GM18508 (cell line): ENCODE data around the gene TNNI3K.

Experiments
- ATAC-seq: cut with Tn5 transposase; IDR thresholded peaks from one replicate; pipeline ENCODE4 v1.9.1; 2021; ENCODE audit warnings: moderate number of reproducible peaks; ENCODE audit not compliant: insufficient read depth, unreplicated experiment

TNNI3K gene

DNA sequence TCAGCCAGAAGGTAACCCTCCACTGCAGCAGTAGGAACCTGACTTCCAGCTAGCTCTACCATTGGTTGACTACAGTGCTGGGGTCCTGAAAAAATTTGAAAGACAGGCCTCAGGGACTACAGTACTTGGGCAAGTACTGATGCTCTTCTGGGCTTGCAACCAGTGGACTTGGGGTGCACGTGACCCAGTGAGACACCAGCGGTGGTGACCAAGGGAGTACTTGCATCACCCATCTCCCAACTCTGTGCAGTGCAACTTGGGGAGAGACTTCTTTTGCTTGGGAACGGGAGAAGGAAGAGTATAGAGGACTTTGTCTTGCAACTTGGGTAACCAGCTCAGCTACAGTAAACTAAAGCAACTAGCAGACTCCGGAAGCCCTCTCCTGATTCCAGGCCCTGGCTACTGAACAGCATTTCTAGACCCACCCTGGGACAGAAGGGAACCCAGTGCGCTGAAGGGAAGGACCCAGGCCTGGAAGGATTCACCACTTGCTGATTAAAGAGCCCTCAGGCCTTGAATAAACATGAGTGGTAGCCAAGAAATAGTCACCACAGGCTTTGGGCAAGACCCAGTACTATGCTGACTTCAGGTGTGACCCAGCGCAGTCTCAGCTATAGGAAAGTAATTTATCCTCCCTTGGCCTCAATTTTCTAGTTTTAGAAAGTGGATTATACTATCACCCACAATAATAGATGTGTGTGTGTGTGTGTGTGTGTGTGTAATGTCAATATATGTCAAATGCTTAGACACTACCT is 45.6 kb downstream of the TNNI3K start:
- no peak for ATAC-seq

DNA sequence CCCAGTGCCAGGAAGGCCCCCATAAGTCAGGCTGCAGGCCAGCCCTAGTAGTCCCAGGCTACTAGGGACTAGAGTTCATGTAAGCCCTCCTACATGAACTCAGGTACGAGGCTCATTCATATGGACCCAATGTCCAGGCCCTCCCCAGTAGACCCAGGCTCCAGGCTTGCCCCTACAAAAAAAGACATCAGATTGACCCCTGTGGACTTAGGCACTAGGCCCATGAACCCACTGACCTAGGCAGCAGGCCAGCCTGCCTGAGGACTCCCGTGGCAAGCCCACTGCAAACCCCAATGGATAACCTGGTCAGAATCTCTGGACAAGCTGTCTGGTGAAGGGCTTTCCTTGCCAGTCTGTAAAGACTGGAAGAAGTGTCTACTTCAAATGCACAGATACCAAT is 51.2 kb downstream of the TNNI3K start:
- ATAC-seq, result no peak

DNA sequence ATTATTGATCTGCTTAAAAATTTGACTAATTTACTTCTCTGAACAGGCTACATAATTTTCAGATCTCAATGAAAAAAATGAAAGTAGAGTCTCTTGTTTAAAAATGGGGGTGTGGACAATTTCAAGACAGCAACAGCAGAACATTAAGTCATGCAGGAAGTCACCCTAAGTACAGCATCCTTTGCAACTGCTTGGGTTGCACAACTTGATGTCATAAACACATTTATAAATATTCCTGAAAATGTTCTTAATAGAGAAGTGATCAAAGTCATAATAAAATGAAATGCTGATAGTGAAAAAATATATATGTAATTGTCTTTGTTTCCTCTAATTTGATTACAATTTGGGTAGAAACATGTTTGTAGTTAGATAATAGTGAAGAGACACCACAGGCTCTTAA is 79.3 kb downstream of the TNNI3K start:
- no peak for ATAC-seq

DNA sequence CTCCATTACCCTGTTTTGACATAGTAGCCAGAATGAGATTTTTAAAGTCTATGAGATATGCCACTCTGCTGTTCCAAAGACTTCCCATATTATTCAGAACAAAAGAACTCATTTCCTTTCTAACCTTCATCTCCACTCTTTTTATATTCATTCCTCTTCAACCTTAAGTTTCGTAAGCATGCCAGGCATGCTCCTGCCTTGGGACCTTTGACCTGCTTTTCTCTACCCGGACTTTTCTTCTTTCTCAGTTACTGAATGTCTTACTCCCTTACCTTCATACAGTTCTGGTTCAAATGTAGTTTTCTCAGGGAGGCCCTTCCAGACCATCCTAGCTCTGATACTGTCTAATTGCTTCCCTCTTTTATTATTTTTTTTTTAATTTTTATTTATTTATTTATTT is 81.1 kb downstream of the TNNI3K start:
- ATAC-seq, result no peak

DNA sequence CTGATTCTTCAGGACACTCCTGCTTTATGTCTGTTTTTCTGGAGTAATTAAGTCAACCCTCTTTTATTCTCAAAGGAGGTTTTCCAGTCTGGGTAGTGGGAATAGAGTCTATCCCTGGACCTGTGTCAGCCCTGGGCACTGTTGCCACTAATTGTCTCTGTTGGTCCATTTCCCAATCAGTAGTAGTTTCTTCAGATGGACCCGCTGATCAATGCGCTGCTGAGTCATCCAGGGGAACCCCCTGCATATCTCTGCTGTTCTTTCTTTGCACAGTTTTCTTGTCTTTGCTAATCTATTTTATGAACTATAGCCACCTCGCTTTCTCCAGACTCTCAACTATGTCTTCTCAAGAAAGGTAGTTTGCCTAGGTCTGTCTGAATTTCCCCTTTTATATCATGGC is 82.5 kb downstream of the TNNI3K start:
- ATAC-seq, result no peak

DNA sequence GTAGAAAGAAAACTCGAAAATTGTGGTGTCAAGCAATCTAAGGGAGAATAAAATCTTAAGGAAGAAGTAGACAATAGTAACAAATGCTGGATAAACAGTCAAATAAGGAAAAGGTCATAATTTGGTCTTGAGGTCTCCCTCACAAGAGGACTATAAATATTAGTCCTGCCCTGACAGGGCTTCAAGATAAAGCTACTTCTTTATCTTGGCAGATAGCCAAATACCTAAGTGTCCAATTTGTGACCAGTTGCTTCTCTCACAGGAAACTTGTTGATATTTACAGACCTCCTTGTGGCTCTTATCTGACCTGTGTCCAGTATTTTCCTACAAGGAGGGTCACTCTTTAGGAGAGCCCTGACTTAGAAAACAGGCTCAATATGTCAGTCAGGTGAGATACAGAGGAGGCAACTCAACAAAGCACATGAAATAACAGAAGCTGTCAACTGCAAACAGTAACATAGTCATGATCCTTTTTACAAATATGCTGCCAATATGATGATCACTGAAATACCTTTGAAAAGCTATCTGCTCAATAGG is 88.8 kb downstream of the TNNI3K start:
- ATAC-seq, result no peak

DNA sequence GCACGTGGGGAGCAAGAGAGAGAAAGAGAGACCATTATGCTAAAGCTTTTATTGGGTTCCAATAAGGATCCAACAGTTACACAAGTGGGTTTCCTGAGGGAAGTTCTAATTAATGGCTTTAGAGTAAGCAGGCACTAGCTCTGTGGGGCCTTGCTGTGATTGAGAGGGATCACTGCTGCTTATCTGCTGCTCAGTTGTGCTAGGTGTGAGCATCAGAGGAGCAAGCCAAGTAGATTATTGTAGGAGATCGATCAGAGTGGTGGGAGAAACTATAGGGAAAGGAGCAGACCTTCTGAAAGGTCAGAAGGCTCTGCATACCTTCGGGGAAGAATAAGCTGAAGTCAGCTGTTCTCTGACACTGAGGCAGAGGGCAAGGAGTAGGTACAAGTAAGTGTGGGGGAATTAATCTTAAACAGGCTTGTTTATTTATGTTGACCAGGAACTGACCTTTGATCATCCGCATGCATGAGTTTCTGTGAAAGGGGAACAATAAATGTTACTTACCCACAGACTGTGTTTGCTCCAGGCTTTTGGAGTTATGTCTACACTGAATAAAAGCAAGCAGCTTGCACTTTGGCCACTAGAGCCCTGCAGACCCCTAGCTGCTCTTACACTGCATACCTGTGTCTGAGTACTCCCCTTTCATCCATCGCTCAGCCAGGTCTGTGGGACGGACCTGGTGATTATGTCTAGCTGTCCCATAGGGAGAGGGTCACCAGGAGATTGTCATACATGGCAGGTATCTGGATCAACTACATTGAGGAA is 89.7 kb downstream of the TNNI3K start:
- no peak for ATAC-seq

DNA sequence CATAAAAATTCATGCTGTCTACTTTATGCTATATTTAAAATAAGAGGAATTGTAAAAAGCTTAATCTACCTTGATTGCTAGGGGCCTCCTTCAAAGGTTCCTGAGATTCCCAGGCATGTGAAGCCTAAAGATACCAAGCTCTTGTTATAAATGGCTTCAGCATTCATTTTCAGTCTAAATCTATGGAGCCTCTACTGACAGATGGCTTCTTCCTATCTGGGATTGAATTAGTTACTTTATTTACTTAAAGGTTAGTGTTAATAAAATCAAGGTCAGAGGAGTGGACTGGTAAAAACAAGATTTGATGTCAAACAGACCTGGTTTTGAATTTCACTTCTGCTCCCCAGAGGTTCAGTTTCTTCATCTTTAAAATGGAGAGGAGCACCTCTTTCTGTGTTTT is 93.7 kb downstream of the TNNI3K start:
- no peak for ATAC-seq

DNA sequence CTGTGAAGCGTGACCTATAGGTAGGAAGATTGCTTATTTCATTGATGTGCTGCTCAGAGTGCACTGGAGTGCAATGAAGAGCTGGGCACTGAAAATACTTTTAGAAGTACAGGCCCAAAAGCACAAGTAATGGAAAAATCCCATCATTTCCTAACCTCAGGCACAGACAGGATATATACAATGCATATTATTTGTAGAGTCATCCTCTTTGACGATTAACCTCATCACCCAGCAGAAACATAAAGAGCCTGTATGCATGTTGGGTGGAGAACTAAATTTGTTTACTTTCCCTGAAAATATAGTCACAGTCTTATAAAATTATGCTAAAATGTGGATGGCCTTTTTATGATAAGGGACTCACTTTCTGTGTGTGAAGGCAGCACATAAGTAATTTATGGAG is 98.1 kb downstream of the TNNI3K start:
- no peak for ATAC-seq

DNA sequence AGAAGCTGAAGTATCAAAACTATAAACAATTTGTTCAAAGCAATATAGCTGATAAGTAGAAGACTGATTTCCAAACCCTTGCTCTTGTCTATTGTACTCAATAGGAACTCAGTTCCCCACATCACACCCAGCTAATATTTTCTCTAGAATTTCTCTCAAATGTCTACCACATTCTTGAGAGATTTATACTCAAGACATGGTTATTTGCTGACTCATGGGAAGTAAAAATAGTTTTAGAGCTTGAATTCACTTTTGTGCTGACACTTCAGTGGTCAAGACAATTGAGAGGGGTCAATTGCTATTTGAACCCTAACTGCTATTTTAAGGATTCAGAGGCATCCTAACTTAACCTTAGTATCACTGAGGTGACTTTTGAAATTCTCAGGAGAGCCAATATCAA is 99.0 kb downstream of the TNNI3K start:
- ATAC-seq, result no peak

DNA sequence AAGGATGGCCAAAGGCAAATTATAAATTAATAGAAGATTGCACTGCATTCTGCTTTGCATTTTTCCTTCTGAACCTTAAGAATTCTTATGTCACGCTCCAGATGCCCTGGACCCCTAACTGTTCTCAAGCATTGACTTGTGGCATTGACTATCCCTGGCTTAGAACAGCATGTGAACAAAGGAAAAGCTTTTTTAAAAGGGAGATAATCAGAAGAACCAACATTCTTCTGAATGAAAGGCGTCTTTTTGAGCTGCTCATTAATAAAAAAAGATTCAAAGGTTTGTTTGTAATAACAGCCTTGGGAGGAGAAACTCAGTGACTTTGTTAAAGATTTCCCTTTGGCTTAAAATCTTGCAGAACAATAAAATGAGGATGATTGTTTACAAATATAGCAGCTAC is 105.5 kb downstream of the TNNI3K start:
- no peak for ATAC-seq

DNA sequence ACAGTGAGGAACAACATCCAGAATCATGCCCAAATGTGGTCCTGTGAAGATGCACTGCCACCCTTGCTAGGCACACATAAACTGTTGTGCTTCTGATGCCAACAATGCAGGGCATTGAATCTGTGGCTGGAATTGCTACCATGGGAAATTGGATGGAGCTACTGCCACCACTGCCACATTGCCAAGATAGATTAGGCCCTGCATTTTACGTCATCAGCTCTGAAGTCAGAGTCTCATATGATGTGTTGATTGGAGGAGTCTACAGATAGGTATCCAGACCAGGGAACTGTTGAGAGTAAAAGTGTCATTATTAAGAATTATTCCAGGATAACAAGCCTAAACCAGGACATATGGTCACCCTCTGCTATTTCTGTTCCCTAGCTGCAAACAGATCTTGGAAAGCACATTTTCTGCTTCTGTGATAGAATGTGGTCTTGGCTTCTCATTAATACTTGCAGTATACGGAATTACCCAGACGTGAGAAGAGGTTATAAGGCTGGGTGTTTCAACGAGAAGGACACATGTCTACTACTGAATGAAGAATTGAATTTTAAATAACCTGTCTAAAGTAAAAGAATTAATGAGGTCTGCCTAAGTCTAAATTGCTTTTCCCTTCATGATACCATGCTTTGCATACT is 106.6 kb downstream of the TNNI3K start:
- ATAC-seq, result no peak

DNA sequence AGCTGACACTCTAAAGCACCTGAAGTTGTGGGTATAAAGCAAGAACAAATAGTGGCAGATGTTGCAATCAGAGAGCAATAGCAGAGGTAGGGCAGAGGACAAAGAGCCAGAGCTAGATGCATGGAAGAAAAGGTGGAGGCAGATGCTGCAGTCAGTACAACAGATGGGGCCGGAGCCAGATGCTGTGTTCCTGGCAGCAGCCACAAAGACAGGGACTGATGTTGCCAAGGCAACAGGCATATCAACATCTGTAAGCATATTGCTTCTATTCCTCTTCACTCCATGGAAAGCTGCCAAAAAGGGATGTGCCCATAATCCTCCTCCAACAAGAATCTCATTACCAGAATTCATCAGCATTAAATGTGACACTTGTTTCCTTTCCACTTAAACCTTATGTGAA is 108.0 kb downstream of the TNNI3K start:
- no peak for ATAC-seq

DNA sequence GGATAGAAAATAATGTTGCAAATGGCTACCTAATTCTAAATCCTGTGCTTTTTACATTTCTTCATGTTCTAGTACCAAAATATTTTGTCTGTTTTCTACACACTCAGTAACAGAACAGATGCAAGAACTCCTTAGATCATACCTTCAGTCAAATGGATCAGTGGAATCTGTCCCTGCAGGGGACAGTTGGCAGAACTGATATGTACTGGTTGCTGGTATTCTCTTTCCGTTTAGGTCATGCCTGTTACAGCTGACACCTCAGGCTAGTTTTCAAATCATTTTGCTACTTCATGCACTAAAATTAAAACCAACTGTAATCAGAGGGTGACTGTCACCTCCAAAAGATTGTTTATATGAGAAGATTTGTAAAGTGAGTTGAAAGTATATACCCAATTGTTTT is 109.2 kb downstream of the TNNI3K start:
- no peak for ATAC-seq

DNA sequence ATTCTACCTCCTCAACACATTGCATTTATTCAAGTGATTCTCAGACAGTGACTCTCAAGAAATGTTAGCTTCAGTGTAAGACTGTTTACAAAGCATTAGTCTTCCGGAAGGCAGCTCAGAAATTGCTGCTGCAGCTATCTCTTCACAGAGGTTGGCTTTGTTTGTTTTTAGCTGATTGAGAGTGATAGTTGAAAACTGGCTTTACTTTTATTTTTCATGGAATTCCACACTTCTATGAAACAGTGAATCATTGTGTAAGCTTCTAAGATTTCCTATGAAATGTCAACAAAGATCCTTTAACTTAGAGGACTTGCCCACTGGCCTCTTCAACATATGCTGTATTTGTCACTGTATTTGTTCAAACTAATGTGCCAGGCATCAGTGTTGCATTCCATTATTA is 121.3 kb downstream of the TNNI3K start:
- no peak for ATAC-seq

DNA sequence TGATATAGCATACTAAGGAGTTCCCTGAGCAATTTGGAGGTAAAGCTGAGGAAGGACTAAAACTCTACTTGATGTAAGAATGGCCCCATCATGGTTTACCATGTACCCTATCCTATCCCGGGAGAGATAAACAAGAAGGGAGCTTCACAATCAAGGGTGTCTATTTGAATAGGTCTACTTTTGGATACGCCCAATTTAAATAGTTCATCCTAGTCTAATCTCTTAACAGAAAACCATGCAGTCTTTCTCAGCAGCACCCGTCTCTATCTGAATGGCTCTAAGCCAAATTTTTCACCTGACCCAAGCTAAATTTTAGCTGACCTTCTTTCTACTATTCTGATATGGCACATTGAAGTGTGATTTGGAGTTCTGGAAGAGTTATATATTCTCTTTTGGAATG is 122.0 kb downstream of the TNNI3K start:
- ATAC-seq, result no peak

DNA sequence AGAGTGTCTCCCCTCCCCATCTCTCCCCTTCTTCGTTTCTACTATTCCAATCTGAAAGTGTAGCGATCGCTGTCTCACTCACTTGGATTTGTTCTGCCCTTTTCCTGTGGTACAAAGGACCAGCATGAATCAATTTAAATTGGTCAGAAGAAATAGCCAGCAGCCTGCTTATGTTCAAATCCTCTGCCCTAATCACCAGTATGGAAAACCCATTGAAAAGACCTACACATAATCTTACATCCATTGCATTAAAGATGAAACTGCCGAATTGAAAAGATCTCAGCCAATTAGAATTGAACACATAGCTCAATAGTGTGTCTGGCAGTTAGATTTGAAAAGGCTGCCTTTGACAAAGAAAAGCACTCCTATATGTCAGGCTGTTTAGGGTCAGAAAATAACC is 122.6 kb downstream of the TNNI3K start:
- ATAC-seq, result no peak

DNA sequence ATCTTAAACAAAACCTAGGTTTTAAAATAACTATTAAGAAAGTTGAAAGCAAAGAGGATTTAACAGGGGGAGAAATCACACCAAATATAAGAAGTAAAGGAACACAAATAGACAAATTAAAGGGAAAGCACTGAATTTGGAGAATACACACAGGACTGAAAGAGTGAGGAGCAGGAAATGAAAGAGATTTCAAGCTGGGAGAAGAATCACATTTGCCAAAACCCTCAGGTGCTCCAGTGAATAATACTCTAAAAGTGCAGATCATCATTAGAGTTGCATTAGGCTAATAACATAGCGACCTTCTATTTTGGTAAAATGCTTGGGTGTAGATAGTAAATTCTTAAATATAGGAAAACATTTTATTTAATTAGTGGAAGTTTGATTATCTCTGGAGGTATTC is 127.5 kb downstream of the TNNI3K start:
- ATAC-seq, result no peak

DNA sequence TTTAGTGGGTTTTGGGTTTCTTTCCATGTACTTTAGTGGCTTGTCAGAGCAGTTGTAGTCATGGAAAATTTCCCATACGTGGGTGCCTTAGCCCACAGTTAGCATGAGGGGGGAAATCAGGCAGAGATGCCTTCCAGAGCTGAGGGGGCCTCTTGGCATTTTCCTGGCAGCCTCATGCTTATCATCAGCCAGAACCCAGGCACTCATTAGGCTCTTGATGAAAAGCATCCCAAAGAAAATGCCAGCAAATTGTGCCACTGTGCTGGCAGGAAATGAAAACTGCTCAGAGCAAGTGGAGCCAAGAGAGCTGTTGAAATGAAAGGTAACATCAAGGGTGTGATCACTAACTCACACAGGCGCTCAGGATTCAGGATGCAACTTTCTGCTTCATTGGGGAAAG is 128.0 kb downstream of the TNNI3K start:
- no peak for ATAC-seq

DNA sequence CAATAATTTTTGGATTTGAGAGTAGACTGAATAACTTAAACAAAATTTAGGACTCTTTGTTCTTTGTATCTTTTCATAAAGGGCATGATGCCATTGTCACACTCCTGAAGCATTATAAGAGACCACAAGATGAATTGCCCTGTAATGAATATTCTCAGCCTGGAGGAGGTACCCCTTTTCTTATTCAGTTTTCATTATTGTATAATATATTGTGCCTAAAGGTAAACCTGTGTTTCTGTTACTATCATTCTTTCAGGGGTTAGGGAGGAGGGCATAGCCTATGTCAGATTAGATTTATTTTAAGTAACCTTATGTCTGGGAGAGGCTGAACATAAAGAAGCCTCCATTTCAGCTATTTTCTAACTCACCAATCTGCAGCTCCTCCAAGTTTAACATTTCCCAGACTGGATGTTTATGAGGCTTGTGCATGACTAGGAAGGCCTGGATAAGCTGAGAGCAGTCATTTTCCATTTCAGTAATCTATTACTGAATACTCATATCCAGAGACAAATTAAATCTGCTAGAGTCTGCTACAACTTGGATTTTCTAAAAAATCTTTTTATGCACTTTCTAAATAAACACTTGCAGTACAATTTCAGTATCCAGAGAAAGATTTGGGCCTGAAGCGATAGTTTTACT is 132.1 kb downstream of the TNNI3K start:
- ATAC-seq, result no peak

DNA sequence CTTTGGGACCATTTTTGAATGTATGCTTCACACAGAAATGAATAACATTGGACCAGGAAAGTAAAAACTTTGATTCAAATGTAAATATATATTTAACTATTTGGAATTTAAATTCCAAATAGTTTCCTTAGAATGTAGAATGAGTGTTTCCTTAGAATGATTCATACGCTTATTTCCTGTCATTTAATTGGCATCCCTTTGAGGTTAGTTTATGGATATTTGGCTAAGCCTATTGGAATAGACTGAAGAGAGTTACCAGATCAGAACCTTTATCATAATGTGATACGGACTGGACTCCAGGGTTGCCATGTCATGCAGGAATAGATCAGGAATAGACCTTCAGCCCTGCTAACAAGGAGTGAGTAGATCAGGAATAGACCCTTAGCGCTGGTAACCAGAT is 133.1 kb downstream of the TNNI3K start:
- no peak for ATAC-seq
